ENCODE results near the gene SPAG5. TPM values are rescaled to one million over a fixed set of nuclear protein-coding genes. Genes with fewer than 3 reads are reported as not detected.

Gene SPAG5
- total RNA-seq, 2 experiments from 2014 or later: 142 to 165 TPM

GRCh38 chr17:28573040-28573380 lies 25.8 kb downstream of the SPAG5 start:
- POLR2A ChIA-PET: no interaction called here
- DNase-seq (no peak), ATAC-seq (no peak)
- CTCF ChIA-PET: interaction anchor here (0.7 to 2.0 kb wide), 3 partner anchors 16 to 26 kb away, joined by 3 to 5 read pairs (median 3); no protein-coding TSS in a partner anchor
- intact Hi-C loops (cut with DNase I, micrococcal nuclease): no loop called here
- H3K27me3 Mint-ChIP-seq: no peaks in the 10 kb centered on the region
- H3K4me3 Mint-ChIP-seq: no peak overlapping the region
- H3K9me3 Mint-ChIP-seq (ENCODE audit: low read depth): no peaks in the 10 kb centered on the region
- H3K36me3 Mint-ChIP-seq (ENCODE audit: low read depth): peaks cover 51% of the 10 kb centered on the region
- peaks cover 45% of the 10 kb centered on the region for H3K4me1 Mint-ChIP-seq
- no peak overlapping the region for H3K27ac Mint-ChIP-seq

- peaks cover 50% of the 10 kb centered on the region for H3K36me3 Mint-ChIP-seq (ENCODE audit: low read depth)
Measured at GRCh38 chr17:28572259-28573039, 26.4 kb downstream of the SPAG5 start.

GRCh38 chr17:28571361-28572122 lies 27.3 kb downstream of the SPAG5 start, which contains the start of gene PIGS:
PIGS (minus strand) TSS chr17:28571524; CDS start chr17:28571496, 28 bp downstream.
- H3K27me3 Mint-ChIP-seq: no peaks in the 10 kb centered on the region
- POLR2A ChIA-PET: interaction anchor here (0.6 to 2.7 kb wide), 9 partner anchors 20 to 380 kb away, joined by 3 to 16 read pairs (median 4); partner anchors contain the start of genes BLTP2, PHF12, PROCA1 and RPL23A
- H3K4me3 Mint-ChIP-seq: peak within 1 kb of the TSS; percentile 95
- CTCF ChIA-PET: interaction anchor here (0.5 to 3.2 kb wide), 17 partner anchors 14 to 214 kb away, joined by 3 to 38 read pairs (median 4); partner anchors contain the start of genes POLDIP2, RPL23A and UNC119
- intact Hi-C loops (cut with DNase I, micrococcal nuclease): loop anchor here (1.0 to 2.0 kb wide), 6 partner anchors 19 to 236 kb away; partner anchors contain the start of genes SPAG5 (in 2 of the 2), UNC119 (in 2 of the 2), BLTP2 (in 1 of the 2) and IFT20 (in 1 of the 2)
- peaks cover 48% of the 10 kb centered on the region for H3K36me3 Mint-ChIP-seq (ENCODE audit: low read depth)
- peak; percentile 99 for ATAC-seq
- H3K9me3 Mint-ChIP-seq (ENCODE audit: low read depth): no peaks in the 10 kb centered on the region
- H3K4me1 Mint-ChIP-seq: peaks cover 51% of the 10 kb centered on the region
- peak within 1 kb of the TSS; percentile 94 for H3K27ac Mint-ChIP-seq
- peak; percentile 96 for DNase-seq

More at GRCh38 chr17:28572259-28573039, 26.4 kb downstream of the SPAG5 start:
- Mint-ChIP-seq H3K4me1 (peaks cover 51% of the 10 kb centered on the region), H3K27me3 (no peaks in the 10 kb centered on the region), H3K4me3 (peak overlapping the region; percentile 95), H3K9me3 (ENCODE audit: low read depth) (no peaks in the 10 kb centered on the region), H3K27ac (peak overlapping the region; percentile 94)
- DNase-seq (no peak), ATAC-seq (no peak)
- ChIA-PET CTCF (interaction anchor here (0.6 to 3.2 kb wide), 7 partner anchors 15 to 215 kb away, joined by 3 to 38 read pairs (median 3); partner anchors contain the start of genes POLDIP2 and UNC119), POLR2A (interaction anchor here (1.1 to 2.7 kb wide), 2 partner anchors 21 to 27 kb away, joined by 5 to 16 read pairs; partner anchors contain the start of gene SPAG5)
- intact Hi-C loops (cut with DNase I, micrococcal nuclease): no loop called here

GRCh38 chr17:28570716-28571360 lies 28.0 kb downstream of the SPAG5 start:
- H3K27ac Mint-ChIP-seq: peak overlapping the region; percentile 94
- peaks cover 42% of the 10 kb centered on the region for H3K36me3 Mint-ChIP-seq (ENCODE audit: low read depth)
- DNase-seq (peak; percentile 71), ATAC-seq (peak; percentile 45)
- H3K4me3 Mint-ChIP-seq: peak overlapping the region; percentile 95
- no peaks in the 10 kb centered on the region for H3K9me3 Mint-ChIP-seq (ENCODE audit: low read depth)
- intact Hi-C loops (cut with DNase I, micrococcal nuclease): loop anchor here (1.0 to 2.0 kb wide), 6 partner anchors 18 to 236 kb away; partner anchors contain the start of genes SPAG5 (in 2 of the 2), UNC119 (in 2 of the 2), BLTP2 (in 1 of the 2) and IFT20 (in 1 of the 2)
- peaks cover 46% of the 10 kb centered on the region for H3K4me1 Mint-ChIP-seq
- H3K27me3 Mint-ChIP-seq: no peaks in the 10 kb centered on the region
- ChIA-PET POLR2A (interaction anchor here (0.8 to 2.7 kb wide), 7 partner anchors 23 to 381 kb away, joined by 3 to 16 read pairs (median 4); partner anchors contain the start of genes BLTP2, PHF12, PROCA1 and RPL23A), CTCF (interaction anchor here (0.6 to 3.2 kb wide), 17 partner anchors 13 to 677 kb away, joined by 3 to 38 read pairs (median 4); partner anchors contain the start of genes LYRM9, RPL23A and UNC119)

- ATAC-seq (no peak), DNase-seq (no peak)
- Mint-ChIP-seq H3K27me3 (no peaks in the 10 kb centered on the region), H3K4me3 (peak overlapping the region; percentile 95), H3K36me3 (ENCODE audit: low read depth) (peaks cover 34% of the 10 kb centered on the region), H3K4me1 (peaks cover 49% of the 10 kb centered on the region), H3K9me3 (ENCODE audit: low read depth) (no peaks in the 10 kb centered on the region), H3K27ac (peak overlapping the region; percentile 69)
- POLR2A ChIA-PET: interaction anchor here (2.7 kb wide), 1 partner anchor 30 kb away, joined by 16 read pairs; the partner anchor contains the start of gene SPAG5
- CTCF ChIA-PET: interaction anchor here (1.0 to 3.2 kb wide), 4 partner anchors 13 to 92 kb away, joined by 3 to 38 read pairs (median 4); partner anchors contain the start of genes SDF2 and UNC119
- intact Hi-C loops (cut with DNase I, micrococcal nuclease): no loop called here
Measured at GRCh38 chr17:28569446-28569845, 29.4 kb downstream of the SPAG5 start.

- H3K27me3 Mint-ChIP-seq: no peaks in the 10 kb centered on the region
- H3K9me3 Mint-ChIP-seq (ENCODE audit: low read depth): no peaks in the 10 kb centered on the region
- DNase-seq (no peak), ATAC-seq (no peak)
- H3K4me1 Mint-ChIP-seq: peaks cover 45% of the 10 kb centered on the region
- H3K27ac Mint-ChIP-seq: peak overlapping the region; percentile 60
- POLR2A ChIA-PET: no interaction called here
- CTCF ChIA-PET: interaction anchor here (0.7 to 0.8 kb wide), 2 partner anchors 10 to 15 kb away, joined by 3 read pairs; partner anchors contain the start of genes ALDOC and UNC119
- intact Hi-C loops (cut with DNase I, micrococcal nuclease): no loop called here
- peaks cover 28% of the 10 kb centered on the region for H3K36me3 Mint-ChIP-seq (ENCODE audit: low read depth)
- H3K4me3 Mint-ChIP-seq: no peak overlapping the region
Measured at GRCh38 chr17:28567604-28568003, 31.2 kb downstream of the SPAG5 start.

GRCh38 chr17:28563475-28563874 lies 35.4 kb downstream of the SPAG5 start:
- ChIA-PET CTCF (interaction anchor here (0.6 kb wide), 1 partner anchor 650 kb away, joined by 4 read pairs; no protein-coding TSS in a partner anchor), POLR2A (interaction anchor here (0.7 kb wide), 1 partner anchor 292 kb away, joined by 3 read pairs; no protein-coding TSS in a partner anchor)
- Mint-ChIP-seq H3K9me3 (ENCODE audit: low read depth) (no peaks in the 10 kb centered on the region), H3K36me3 (ENCODE audit: low read depth) (peaks cover 37% of the 10 kb centered on the region), H3K4me1 (peaks cover 19% of the 10 kb centered on the region), H3K27ac (no peak overlapping the region), H3K4me3 (no peak overlapping the region), H3K27me3 (no peaks in the 10 kb centered on the region)
- DNase-seq: no peak
- ATAC-seq: no peak
- intact Hi-C loops (cut with DNase I, micrococcal nuclease): no loop called here

- CTCF ChIA-PET: interaction anchor here (0.9 to 1.0 kb wide), 2 partner anchors 16 to 130 kb away, joined by 3 to 4 read pairs; partner anchors contain the start of gene PIGS
- Mint-ChIP-seq H3K4me3 (no peak overlapping the region), H3K9me3 (ENCODE audit: low read depth) (no peaks in the 10 kb centered on the region), H3K27ac (no peak overlapping the region), H3K36me3 (ENCODE audit: low read depth) (peaks cover 38% of the 10 kb centered on the region), H3K4me1 (peaks cover 31% of the 10 kb centered on the region), H3K27me3 (no peaks in the 10 kb centered on the region)
- POLR2A ChIA-PET: no interaction called here
- intact Hi-C loops (cut with DNase I, micrococcal nuclease): loop anchor here in 1 of 2 experiments (10.0 kb wide), 1 partner anchor 200 kb away; the partner anchor contains the start of gene POLDIP2
- no peak for DNase-seq
- ATAC-seq: no peak
Measured at GRCh38 chr17:28555022-28555421, 43.8 kb downstream of the SPAG5 start.

- ATAC-seq (no peak), DNase-seq (no peak)
- ChIA-PET CTCF (interaction anchor here (0.9 to 1.3 kb wide), 3 partner anchors 17 to 130 kb away, joined by 3 to 4 read pairs (median 4); partner anchors contain the start of gene PIGS), POLR2A (no interaction called here)
- peaks cover 35% of the 10 kb centered on the region for H3K36me3 Mint-ChIP-seq (ENCODE audit: low read depth)
- no peaks in the 10 kb centered on the region for H3K9me3 Mint-ChIP-seq (ENCODE audit: low read depth)
- intact Hi-C loops (cut with DNase I, micrococcal nuclease): loop anchor here in 1 of 2 experiments (10.0 kb wide), 1 partner anchor 200 kb away; the partner anchor contains the start of gene POLDIP2
- no peak overlapping the region for H3K4me3 Mint-ChIP-seq
- no peaks in the 10 kb centered on the region for H3K27me3 Mint-ChIP-seq
- no peak overlapping the region for H3K27ac Mint-ChIP-seq
- H3K4me1 Mint-ChIP-seq: peaks cover 36% of the 10 kb centered on the region
Measured at GRCh38 chr17:28554565-28554964, 44.3 kb downstream of the SPAG5 start.

- Mint-ChIP-seq H3K9me3 (ENCODE audit: low read depth) (no peaks in the 10 kb centered on the region), H3K36me3 (ENCODE audit: low read depth) (peaks cover 31% of the 10 kb centered on the region), H3K27me3 (no peaks in the 10 kb centered on the region), H3K27ac (no peak overlapping the region), H3K4me3 (peak overlapping the region; percentile 87), H3K4me1 (peaks cover 51% of the 10 kb centered on the region)
- POLR2A ChIA-PET: no interaction called here
- CTCF ChIA-PET: interaction anchor here (0.6 to 7.7 kb wide), 6 partner anchors 15 to 108 kb away, joined by 3 to 38 read pairs (median 4); partner anchors contain the start of genes PIGS and SDF2
- ATAC-seq: no peak
- no peak for DNase-seq
- intact Hi-C loops (cut with DNase I, micrococcal nuclease): loop anchor here (1.0 to 10.0 kb wide), 11 partner anchors 18 to 512 kb away; partner anchors contain the start of genes PIGS (in 2 of the 2), POLDIP2 (in 2 of the 2), ALDOC (in 1 of the 2) and BLTP2 (in 1 of the 2)
Measured at GRCh38 chr17:28553000-28553505, 45.8 kb downstream of the SPAG5 start.
